Stimulated activated CD4-positive, alpha-beta T cell treated with anti-CD3 and anti-CD28 coated beads, Interleukin-4, amount 100 ng/mL, for 1 hour (primary cell): ENCODE results near the gene SERPINA3.
"Not testable (repeated sequence)": the region's sequence is repeated elsewhere in the genome, so short reads cannot be mapped to it uniquely, and the experiment has no call there.

ENCODE experiments used
- DNase-seq: peaks from one replicate; pipeline ENCODE4 v3.0.0-alpha.2; 2020

Gene SERPINA3

DNA sequence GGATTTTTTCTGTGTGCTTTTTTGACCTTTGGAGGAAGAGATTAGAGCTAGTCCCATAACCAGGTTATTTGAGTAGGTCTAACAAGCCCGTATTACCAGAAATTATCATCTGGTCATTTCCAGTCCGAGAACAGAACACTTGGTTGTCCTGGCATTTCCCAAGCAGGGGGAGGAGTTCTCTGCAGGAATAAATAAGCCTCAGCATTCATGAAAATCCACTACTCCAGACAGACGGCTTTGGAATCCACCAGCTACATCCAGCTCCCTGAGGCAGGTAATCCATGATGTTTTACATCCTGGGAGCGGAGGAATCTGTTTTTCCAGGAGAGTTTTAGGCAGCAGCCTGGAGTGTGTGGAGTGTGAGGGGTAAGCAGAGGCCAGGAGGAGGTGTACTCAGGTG, at the start of gene SERPINA3:
SERPINA3 (plus strand) TSS at position 218 of the 400 bp plus-strand sequence. CDS start 2,051 bp downstream, outside the sequence.
- no peak for DNase-seq

DNA sequence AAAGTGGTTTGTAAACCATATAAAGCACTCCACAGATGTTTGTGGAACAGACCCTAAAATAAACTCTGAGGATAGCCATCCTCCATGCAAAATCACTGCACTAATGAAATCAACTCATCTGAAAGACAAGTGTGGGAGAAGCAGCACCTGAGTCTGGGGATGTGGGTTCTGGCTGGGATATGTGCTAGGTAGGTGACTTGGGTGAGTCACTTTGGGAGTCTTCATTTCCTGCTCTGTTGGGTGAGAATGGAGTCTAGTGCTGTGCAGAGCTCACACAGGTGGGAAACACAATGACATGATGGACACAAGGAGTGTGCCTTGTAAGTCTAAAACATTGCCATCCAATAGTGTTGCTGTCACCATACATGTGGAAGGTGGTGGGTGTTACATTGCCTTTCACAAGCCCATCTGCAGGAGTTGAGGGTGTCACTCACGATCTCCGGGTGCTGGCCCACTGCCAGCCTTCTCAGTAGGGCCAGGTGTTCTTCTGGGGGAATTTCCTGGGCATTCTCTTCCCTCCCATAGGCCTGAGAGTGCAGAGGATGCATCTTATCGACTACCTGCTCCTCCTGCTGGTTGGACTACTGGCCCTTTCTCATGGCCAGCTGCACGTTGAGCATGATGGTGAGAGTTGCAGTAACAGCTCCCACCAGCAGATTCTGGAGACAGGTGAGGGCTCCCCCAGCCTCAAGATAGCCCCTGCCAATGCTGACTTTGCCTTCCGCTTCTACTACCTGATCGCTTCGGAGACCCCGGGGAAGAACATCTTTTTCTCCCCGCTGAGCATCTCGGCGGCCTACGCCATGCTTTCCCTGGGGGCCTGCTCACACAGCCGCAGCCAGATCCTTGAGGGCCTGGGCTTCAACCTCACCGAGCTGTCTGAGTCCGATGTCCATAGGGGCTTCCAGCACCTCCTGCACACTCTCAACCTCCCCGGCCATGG, 49.0 kb upstream of the SERPINA3 start:
- no peak for DNase-seq

DNA sequence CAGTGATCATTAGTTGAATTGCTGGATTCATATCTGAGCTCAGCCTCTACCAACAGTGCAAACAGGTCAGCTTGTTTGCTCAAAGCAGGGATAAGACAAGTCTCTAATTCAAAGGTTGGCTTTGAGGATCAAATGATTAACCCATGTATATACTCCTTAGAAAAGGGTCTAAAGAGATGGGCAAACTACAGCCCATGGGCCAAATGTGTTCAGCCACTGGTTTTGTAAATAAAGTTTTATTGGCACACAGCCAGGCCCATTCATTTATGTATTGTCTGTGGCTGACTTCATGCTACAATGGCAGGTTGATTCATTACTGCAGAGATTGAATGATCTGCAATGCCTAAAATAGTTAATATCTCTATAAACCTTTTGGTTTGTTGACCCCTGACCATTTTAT, 47.8 kb upstream of the SERPINA3 start:
- no peak for DNase-seq

GRCh38 chr14:94568186-94568585, 44.0 kb upstream of the SERPINA3 start:
- no peak for DNase-seq

DNA sequence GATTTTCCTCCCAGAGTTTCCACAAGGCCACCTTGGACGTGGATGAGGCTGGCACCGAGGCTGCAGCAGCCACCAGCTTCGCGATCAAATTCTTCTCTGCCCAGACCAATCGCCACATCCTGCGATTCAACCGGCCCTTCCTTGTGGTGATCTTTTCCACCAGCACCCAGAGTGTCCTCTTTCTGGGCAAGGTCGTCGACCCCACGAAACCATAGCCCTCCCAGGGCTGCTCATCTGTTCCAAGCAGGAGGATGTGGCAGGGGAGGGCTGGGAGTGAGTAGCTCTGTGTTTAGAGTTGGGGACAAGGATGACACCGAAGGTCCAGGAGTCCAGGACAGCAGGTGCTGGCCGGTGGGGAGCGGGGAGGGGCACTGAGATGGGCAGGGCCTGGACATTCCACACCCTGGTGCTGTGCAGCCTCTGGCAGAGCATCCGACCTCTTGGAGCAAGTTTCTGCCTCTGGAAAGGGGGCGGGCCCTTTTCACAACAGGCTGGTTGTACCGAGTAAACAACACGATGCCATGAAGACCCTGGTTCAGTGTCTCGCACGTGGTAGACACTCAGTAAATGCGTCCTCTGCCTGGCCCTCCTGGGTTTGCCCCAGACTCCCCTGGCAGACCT, 42.7 kb upstream of the SERPINA3 start:
- no peak for DNase-seq

DNA sequence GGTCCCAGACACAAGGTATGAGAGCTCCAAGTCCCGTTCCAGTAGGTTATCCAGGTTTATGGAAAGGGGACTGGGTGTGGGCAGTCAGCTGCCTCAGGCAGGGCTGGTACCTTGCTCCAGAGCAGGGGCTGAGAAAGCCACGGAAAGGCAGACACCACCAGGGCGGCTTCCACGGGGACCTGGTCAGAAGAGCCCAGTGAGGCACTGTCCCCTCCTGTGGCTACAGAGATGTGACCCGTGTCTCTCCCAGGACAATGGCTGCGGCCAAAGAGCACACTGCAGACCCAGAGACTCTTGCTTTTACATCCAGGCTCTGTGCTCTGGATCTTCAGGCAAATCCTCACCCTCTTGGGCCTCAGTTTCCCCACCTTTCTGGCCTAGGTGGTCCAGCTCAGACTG, 42.2 kb upstream of the SERPINA3 start:
- DNase-seq: no peak

- no peak for DNase-seq
Measured at GRCh38 chr14:94570440-94570839, 41.8 kb upstream of the SERPINA3 start.

- DNase-seq: no peak
Measured at GRCh38 chr14:94571395-94571794, 40.8 kb upstream of the SERPINA3 start.

DNA sequence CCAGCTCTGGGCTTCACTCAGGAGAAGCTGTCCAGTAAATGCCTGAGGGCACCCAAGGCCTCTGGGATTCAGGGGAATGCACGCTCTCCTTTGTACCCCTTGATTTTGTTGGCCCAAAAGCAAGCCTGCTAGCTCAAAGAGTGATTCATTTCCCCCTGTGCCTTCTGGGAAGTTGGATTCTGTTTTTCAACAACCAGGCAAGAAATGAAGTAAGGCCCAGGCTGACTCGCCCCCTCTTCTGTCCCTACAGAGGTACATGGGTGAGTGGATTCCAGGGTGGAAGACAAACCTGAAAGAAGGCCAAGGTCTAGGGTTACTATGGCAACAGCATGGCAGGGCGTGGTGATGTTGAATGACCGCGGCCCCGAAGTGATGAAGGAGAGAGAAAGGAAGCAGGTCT, 40.2 kb upstream of the SERPINA3 start:
- no peak for DNase-seq

- DNase-seq: no peak
Measured at GRCh38 chr14:94572637-94573303, 39.4 kb upstream of the SERPINA3 start.

- no peak for DNase-seq
Measured at GRCh38 chr14:94573475-94574277, 38.5 kb upstream of the SERPINA3 start.

GRCh38 chr14:94574336-94574735, 37.9 kb upstream of the SERPINA3 start:
- no peak for DNase-seq

GRCh38 chr14:94575730-94576585, 36.2 kb upstream of the SERPINA3 start:
- DNase-seq: no peak

GRCh38 chr14:94577472-94577871, 34.7 kb upstream of the SERPINA3 start:
- DNase-seq: not testable (repeated sequence)

DNA sequence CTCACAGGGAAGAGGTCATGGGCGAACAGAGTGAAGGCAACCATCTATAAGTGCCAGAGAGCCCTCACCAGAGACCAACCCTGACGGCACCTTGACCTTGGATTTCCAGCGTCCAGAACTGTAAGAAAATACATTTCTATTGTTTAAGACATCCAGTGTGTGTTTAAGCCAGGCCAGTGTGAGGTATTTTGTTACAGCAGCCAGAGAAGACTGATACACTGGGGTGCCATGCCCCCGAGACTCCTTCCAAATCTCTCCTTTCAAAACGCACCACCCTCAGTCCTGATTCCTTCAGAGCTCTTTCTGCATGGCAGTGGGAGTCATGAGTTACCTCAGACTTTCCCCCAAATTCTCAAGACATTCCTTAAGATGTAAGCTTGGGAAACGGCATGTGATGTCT, 33.5 kb upstream of the SERPINA3 start:
- DNase-seq: no peak

DNA sequence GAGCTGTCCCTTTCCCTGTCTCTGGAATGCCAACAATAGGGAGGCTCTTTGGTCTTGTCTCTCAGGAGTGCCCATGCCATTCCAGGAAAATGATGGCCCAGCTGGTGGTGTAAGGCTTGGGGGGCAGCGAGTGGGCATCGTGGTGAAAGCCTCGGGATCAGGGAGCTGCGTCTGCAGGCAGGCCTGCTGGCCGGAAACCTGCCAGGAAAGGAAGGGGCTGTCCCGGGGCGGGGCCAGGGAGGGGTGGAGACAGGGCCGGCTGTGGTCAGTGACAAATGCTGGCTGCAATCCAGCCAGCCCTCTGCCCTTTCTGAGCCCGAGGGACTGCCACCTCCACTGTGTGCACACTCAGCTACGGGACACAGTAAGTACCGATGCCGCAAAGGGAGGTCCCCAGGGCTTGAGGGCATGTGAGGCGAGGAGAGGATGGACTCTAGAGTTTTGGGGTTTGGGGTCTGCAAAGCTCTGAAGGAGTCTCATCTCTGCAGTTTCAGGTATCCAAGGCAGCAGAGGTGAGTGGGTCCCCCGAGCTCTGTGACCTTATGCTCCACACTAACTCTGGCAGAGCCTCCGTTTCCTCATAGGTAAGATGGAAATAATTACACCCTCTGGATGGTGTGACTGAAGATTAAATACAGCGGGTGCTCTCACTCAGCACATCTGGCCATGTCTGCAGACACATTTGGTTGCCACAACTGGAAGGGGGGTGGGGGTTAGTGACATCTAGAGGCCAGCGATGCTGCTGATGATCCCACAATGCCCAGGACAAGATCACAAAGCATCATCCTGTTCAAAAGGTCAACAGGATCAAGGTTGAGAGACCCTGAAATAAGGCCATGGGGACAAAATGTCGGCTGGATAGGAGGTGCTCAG, 30.8 kb upstream of the SERPINA3 start, which contains the start of gene SERPINA5:
SERPINA5 (plus strand) TSS at position 300 of the 873 bp plus-strand sequence. CDS start 5,937 bp downstream, outside the sequence.
- no peak for DNase-seq

GRCh38 chr14:94582199-94582750, 29.9 kb upstream of the SERPINA3 start:
- DNase-seq: no peak

- no peak for DNase-seq
Measured at GRCh38 chr14:94582851-94583250, 29.3 kb upstream of the SERPINA3 start.

DNA sequence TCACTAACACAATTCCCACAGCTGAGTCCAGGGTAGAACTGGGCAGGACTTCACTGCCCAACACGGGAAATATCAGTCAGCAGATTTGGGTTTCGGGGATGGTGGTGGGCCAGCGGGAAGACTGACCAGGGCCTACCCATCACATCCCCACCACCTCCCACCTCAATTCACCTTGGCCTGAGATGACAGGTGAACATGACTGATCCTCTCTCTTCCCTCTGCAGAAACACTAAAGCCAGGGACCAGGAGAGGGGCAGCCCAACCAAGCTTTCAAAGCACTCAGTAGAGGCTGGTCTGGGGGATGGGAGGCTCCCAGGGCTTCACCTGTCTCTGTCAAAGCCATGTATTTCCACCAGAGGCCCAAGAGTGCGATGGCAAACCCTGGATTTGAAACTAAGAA, 28.6 kb upstream of the SERPINA3 start:
- DNase-seq: no peak

DNA sequence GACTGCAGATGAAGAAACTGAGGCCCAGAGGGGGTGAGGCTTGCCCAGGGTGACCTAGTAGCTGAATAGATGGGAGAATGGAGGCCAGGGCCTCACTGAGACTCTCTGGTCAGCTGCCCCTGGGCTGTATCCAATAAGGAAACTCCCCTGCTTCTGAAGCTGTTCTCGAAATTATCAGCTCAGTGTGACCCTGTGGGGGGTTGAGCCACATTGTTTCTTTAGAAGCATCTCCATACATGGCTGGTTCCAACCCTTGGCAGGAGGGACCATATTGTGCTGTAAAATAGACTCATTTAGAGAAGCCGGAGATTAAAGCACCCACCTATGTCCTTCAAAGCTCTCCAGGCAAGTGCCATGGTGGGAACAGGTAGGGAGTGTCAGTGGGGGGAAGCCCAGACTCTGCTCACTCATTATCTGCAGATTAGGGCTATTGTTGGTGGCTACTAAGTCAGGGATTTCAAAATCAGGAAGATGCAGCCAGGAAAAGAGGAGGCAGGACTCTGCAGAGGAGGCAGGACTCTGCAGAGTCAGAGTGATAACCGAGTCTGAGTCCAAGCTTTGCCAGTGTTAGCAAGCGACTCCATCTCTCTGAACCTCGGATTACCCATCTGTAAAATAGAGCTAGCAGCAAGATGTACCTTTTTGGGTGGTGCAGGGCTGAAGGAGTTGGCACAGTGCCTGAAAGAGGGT, 27.5 kb upstream of the SERPINA3 start:
- no peak for DNase-seq
